A549 (cell line): ENCODE results near the gene NUMB.

Experiments
- CEBPB ChIP-seq, 2 experiments: fragments of >200 bp in 1 of 2; sonication (Bioruptor Twin) in 1 of 2; formaldehyde crosslinking in 1 of 2; IDR thresholded peaks; 2 replicates each; pipeline ENCODE4 v1.6.1; 2012 to 2016
- CHD2 ChIP-seq: fragments of 150-350 bp; IDR thresholded peaks from 2 replicates; pipeline ENCODE4 v1.6.1; 2014; ENCODE audit warnings: low read length; ENCODE audit not compliant: partially characterized antibody
- CTCF ChIP-seq: fragments of >200 bp; sonication (Bioruptor Twin); formaldehyde crosslinking; IDR thresholded peaks from 3 replicates; pipeline ENCODE4 v1.5.1; 2016
- EP300 ChIP-seq, 2 experiments: fragments of >200 bp; sonication (Bioruptor Twin); formaldehyde crosslinking; IDR thresholded peaks; 2 replicates in 1 of 2; 3 replicates in 1 of 2; pipeline ENCODE4 v1.6.1; 2016 to 2017
- JUNB ChIP-seq: fragments of >200 bp; sonication (Bioruptor Twin); formaldehyde crosslinking; IDR thresholded peaks from 2 replicates; pipeline ENCODE4 v1.6.1; 2016
- MAX ChIP-seq: IDR thresholded peaks from 2 replicates; pipeline ENCODE4 v1.6.1; 2012
- POLR2A ChIP-seq: IDR thresholded peaks from 2 replicates; pipeline ENCODE4 v1.6.1; 2012; ENCODE audit warnings: mild to moderate bottlenecking, low read length
- RAD21 ChIP-seq, 2 experiments: fragments of >200 bp in 1 of 2; sonication (Bioruptor Twin) in 1 of 2; formaldehyde crosslinking in 1 of 2; IDR thresholded peaks in 1 of 2; conservative IDR thresholded peaks in 1 of 2; 2 replicates in 1 of 2; 3 replicates in 1 of 2; pipeline ENCODE4 v1.6.1; 2012 to 2018; ENCODE audit warnings: inconsistent platforms in 1 of 2
- REST ChIP-seq: fragments of 200-600 bp; sonication (generic); IDR thresholded peaks from 2 replicates; pipeline ENCODE4 v1.6.1; 2016; ENCODE audit warnings: antibody characterized with exemption, mild to moderate bottlenecking, moderate library complexity
- RNF2 ChIP-seq: fragments of 200-600 bp; sonication (generic); IDR thresholded peaks from 2 replicates; pipeline ENCODE4 v1.6.1; 2016; ENCODE audit warnings: low read depth, mild to moderate bottlenecking, antibody characterized with exemption, moderate library complexity, borderline replicate concordance
- SMC3 ChIP-seq: fragments of >200 bp; sonication (Bioruptor Twin); formaldehyde crosslinking; IDR thresholded peaks from 3 replicates; pipeline ENCODE4 v1.6.1; 2018; ENCODE audit warnings: inconsistent platforms
- ZNF302 ChIP-seq: fragments of 250-450 bp; sonication (Bioruptor Pico); IDR thresholded peaks from 2 replicates; pipeline ENCODE4 v1.9.0; 2021; ENCODE audit warnings: inconsistent platforms, mild to moderate bottlenecking, moderate library complexity

GRCh38 chr14:73438993-73439392 is 19.4 kb downstream of the NUMB start:
- TF ChIP-seq RAD21 (conservative IDR thresholded peaks at IDR 0.05 in 1 of 2, IDR thresholded peaks at IDR 0.05 in 1 of 2) = no peak
- no peak for TF ChIP-seq CEBPB (IDR thresholded peaks at IDR 0.05)
- TF ChIP-seq REST = no peak
- TF ChIP-seq CTCF = no peak
- TF ChIP-seq EP300 (IDR thresholded peaks at IDR 0.05) = no peak
- TF ChIP-seq MAX = no peak
- no peak for TF ChIP-seq JUNB
- TF ChIP-seq RNF2 = no peak
- no peak for TF ChIP-seq POLR2A
- TF ChIP-seq CHD2 = no peak
- no peak for TF ChIP-seq SMC3
- TF ChIP-seq ZNF302 (CRISPR knock-in tag) = no peak
